Stimulated activated CD4-positive, alpha-beta T cell treated with anti-CD3 and anti-CD28 coated beads, Interleukin-12 subunit alpha, Interleukin-12 subunit beta, amount 100 ng/mL, for 24 hours (primary cell): Measurements from ENCODE around the gene BICC1.

Experiments
- DNase-seq, 2 experiments: peaks; one replicate each; pipeline ENCODE4 v3.0.0-alpha.2; 2020; ENCODE audit warnings: low read depth in 2 of 2

Gene BICC1, protein sequence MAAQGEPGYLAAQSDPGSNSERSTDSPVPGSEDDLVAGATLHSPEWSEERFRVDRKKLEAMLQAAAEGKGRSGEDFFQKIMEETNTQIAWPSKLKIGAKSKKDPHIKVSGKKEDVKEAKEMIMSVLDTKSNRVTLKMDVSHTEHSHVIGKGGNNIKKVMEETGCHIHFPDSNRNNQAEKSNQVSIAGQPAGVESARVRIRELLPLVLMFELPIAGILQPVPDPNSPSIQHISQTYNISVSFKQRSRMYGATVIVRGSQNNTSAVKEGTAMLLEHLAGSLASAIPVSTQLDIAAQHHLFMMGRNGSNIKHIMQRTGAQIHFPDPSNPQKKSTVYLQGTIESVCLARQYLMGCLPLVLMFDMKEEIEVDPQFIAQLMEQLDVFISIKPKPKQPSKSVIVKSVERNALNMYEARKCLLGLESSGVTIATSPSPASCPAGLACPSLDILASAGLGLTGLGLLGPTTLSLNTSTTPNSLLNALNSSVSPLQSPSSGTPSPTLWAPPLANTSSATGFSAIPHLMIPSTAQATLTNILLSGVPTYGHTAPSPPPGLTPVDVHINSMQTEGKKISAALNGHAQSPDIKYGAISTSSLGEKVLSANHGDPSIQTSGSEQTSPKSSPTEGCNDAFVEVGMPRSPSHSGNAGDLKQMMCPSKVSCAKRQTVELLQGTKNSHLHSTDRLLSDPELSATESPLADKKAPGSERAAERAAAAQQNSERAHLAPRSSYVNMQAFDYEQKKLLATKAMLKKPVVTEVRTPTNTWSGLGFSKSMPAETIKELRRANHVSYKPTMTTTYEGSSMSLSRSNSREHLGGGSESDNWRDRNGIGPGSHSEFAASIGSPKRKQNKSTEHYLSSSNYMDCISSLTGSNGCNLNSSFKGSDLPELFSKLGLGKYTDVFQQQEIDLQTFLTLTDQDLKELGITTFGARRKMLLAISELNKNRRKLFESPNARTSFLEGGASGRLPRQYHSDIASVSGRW

DNA sequence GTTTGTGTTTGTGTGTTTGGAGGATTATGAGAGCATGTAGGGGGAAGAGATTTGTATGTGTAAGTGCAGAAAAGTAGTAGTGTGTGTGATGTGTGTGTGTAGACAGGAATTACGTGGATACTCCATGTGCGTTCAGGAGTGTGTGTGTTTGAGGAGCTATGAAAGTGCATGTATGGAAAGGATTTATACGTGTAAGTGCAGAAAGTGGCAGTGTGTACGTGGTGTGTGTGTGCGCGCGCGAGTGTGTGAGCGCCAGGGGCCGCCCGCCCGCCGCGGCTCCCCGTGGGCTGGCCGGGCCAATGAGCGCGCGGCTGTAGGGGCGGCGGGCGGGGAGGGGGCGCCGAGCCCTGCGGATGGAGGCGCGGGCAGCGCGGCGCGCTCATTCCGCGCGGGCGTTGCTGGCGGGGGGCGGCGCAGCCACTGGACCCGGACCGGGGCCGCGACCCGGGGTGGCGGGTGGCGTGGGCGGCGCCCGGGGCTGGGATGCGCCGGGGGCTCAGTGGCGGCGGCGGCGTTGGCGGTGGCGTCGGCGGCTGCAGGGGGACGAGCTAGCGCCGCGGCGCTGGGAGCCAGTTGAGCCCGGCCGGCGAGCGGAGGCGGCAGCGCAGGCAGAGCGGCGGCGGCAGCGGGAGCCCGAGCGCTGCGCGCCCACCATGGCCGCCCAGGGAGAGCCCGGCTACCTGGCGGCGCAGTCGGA is at the start of gene BICC1:
Gene BICC1, plus strand, starts transcription at position 382 of the 697 bp plus-strand sequence. Its CDS starts 272 bp downstream, at position 654.
- DNase-seq, result no peak

DNA sequence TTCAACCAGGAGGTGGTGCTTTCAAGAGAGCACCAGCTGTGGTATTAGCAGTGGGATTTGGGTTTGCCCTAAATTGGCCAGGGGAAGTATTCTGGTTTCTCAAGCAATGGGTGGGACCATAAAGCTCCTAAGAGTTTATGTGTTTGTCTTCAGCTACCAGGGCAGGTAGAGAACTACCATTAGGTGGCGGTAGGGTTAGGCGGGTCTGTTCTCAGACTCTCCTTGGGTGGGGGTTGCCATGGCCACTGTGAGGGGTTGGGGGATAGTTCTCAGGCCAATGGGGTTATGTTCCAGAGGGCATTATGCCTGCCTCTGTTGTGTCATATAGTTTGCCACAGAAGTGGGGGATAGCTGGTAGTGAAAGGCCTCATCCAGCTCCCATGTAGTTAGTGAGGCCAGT is 47.7 kb upstream of the BICC1 start:
- no peak for DNase-seq

DNA sequence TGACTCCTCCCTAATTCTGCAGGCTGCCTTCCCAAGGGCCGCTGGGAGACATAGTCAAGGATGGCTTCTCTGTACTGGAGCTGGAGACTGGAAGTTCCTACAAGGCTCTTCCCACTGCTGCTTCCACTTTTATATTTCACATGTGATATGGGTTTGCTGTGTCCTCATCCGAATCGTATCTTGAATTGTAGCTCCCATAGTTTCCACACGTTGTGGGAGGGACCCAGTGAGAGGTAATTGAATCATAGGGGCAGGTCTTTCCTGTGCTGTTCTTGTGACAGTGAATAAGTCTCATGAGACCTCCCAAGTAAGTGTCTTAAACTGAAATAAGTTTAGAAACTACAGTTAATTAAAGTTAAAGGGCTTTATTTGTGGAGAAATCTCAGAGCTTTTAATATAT is 47.0 kb upstream of the BICC1 start:
- DNase-seq, result no peak

DNA sequence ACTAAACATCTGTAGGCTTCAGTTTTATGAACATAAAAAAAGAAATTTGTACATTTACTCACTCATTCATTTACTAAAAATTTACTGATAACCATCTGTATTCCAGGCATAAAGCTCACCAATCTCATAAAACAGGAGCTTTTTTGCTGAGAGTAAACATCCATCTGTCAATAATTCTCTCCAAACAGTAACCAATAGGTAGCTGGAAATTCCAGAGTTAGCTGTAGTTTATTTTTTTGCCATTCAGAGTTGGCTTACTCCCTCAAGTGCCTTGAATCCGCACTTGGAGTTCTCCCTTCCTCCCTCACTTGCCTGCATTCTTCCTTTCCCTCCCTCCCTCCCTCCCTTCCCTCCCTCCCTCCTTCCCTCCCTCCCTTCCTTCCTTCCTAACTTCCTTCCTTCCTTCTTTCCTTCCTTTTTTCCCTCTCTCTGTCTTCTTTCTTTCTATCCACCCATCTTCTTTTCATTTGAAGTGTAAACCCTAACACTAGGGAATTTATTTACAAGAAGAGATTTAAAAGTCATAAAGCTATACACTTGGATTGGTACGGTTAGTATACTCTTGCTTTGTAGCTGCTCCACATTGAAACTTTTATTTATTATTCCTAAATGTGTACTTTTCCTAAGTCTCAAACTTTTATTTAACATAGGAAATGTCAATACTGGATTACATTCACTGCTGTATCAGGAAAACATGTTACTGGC is 44.6 kb upstream of the BICC1 start:
- DNase-seq, result no peak

DNA sequence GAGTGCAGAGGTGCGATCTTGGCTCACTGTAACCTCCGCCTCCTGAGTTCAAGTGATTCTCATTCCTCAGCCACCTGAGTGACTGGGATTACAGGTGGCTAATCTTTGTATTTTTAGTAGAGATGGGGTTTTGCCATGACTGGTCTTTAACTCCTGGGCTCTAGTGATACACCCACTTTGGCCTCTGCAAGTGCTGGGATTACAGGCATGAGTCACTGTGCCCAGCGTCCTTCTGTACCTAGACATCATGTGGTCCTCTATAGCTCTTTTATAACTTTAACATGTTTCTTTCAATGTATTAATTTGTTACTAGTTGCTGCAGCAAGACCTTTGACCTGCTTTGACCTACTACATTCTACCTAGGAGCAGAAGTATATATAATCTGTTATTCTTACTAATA is 38.7 kb upstream of the BICC1 start:
- no peak for DNase-seq

DNA sequence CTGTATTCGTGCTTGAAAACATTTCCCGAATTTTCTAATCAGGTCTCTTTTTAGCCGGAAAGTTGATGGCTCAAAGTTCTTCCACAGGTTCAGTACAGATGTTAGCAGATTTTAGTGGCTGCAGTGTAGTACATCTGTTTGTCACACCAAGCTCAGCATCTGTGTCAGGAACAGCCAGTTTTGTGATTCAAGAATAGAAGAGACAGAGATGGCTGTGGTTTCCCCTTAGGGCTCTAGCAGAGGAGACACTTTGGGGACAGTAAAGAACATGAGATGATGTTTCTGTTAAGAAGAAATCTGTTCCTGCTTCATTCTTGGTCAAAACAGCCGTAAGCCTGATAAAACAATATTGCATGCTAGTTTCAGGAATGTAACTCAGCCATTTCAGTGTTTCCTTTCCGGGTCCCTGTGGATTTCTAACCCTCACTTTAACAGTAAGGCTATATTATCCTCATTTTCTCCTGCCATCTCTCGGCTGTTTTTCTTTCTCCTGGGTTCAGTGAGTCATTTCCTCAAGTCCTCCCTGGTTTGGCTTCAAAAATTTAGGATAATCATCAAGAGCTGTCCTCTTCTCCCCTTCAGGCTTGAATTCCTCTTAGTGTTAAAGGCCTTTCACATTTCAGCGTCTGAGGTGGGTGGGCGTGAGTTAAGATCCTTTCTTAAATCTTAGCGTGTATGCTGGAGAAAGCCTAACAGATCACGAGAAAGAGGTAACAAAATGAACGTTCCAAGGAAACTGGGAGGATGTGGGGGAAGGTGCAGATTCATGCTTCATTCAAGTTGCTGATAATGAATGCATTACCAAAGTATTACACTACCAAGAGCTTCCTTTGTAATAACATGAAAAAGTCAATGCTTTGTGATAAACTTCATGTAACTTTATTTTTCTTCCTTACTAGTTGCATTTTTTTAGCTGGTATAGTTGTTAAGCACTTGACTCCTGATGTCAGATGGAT is 37.1 kb upstream of the BICC1 start:
- no peak for DNase-seq

DNA sequence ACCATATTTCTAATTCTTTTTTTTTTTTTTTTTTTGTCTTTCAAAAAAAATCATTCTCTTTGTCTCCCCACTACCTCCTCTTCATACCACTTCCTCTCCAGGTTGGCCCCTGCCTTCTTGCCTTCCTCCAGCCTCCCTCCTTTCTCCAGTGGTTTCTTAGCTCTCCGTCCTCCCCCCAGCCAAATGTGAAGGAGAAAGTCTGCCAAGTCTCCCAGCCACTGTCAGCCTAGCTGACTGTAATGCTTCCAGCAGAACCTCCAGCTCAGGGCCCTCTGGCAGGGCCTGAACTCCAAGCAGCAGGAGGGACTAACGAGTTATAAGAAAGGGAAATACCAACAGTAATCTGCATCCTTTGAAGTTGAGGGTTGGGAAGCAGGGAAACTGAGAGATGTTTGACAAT is 35.5 kb upstream of the BICC1 start:
- DNase-seq, result no peak

DNA sequence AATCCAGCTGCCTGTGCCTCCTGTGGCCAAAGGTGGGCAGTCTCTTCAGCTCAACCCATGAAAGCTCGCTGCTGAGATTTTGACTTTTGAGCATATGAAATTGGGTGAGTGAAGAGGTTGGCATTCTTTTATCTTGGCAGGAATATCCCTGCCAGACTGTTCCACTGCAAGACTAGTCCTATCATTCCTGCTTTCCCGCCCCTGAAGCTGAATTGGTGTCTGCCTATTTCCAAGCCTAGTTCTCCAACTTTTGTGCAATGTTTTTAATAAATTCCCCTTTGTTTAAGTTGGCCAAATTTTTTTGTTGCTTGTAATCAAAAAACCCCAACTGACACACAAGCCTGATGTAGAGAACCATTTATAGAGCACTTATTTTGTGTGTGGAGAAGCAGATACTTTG is 34.8 kb upstream of the BICC1 start:
- no peak for DNase-seq

DNA sequence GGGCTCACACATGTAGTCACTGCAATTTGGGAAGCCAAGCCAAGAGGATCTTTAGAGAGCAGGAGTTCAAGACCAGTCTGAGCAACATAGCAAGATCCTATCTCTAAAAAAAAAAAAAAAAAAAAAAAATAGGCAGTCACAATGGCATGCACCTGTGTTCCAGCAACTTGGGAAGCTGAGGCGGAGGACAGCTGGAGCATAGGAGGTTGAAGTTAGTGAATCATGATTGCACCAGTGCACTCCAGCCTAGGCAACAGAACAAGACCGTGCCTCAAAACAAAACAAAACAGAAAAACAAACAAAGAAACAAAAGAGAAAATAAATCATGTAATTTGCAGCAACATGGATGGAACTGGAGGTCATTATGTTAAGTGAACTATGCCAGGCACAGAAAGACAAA is 33.6 kb upstream of the BICC1 start:
- no peak for DNase-seq

DNA sequence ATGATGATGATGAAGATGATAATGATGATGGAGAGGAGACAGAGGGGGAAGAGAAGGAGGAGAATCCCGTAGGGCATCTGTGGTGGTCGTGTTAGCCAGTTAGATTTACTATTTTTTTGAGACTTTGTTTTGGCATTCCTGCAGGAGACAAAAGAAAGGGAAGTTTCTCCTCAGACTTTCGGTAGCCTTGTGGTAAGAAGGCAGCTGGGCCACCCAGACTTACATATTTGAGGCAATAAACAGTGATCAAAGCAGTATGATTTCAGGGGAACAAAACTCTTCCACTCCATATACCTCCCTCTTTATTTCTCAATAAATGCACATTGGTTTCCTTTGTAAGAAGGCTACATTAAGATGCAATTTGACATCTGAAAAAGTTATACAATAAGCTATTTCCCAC is 32.4 kb upstream of the BICC1 start:
- DNase-seq, result no peak

DNA sequence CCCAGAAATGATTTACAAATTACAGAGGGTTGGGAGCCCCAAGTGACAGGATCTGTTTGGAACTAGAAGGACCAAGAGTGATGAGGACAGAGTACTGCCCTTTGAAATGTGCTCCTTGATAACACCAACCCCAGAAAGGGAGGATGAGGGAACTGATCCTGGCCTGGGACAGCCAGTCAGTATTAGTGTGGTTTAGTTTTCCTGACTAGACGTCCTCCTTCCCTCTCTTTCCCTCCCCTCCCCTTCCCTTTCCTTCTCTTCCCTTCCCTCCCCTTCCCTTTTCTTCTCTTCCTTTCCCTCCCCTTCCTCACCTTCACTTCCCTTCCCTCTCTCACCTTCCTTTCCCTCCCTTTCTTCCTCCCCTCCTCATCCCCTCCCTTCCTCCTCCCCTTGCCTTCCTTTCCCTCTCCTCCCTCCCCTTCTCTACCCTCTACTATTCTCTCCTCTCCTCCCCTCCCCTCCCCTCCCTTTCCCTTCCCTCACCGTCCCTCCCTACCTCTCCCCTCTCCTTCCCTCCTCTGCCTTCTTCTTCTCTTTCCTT is 31.0 kb upstream of the BICC1 start:
- DNase-seq, result no peak

DNA sequence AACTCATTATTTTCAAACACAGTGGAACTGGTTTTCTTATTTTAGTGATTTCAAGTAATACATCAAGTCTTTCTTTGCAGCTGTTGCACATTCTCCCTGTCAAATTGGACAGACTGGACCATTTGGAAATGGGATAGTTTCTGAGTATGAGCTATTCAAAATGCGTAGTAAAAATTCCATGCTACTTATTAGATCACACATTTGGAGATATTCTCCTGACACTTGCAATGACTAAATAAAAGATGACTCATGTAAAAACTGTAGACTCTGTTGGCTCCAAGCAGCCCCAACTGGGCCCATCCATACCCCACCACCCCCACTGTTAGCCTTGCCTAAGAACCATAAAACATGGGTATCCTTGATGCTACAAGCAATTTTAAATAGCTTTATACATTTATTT is 25.9 kb upstream of the BICC1 start:
- DNase-seq, result no peak

DNA sequence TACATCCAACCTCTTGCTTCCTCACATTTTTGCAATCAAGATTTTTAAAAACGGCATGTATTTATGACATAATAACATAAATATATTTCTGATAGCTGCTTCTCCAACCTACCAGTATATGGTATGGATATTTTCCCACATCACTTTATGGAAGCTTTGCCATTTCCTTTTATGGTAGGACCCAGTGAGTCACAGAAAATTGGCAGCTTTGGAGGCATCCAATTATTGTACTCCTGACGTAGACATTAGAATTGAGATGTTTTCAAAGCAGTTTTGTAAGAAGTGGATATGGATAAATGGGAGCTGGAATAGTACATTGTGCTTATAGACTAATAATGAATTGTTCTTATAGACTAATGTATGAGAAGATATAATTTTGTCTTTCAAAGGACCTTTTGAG is 23.8 kb upstream of the BICC1 start:
- no peak for DNase-seq

DNA sequence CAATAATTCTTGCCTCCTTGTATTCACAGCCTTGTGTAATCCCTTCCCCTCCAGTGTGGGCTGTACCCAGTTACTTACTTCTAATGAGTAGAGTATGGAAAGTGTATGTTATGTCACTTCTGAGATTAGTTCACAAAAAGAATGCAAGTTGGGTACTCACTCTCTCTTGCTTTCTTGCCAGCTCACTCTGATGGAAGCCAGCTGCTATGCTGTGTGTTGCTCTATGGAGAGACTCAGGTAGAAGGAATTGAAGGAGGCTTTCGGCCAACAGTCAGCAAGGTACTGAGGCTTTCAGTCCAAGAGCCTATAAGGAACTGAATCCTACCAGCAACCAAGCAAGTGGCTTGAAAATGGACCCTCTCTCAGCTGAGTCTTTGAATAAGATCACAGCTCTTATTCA is 9.7 kb upstream of the BICC1 start:
- no peak for DNase-seq

DNA sequence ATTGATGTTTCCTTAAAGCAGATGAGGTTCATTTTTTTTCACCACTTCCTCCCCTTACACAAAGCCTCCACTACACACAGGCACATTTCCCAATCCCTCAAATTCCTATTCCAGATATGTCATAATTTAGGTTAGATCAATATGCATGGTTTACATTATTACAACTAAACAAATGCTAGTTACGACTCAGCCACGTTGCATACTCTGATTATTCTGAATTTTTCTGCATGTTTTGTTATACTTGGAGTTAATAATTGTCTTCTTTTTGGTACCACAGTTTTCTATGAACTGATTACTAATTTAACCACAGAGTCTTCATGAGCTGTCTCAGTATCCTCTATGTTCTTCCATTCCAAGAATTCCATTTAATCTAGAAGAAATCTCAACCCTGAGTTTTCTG is 4.4 kb upstream of the BICC1 start:
- no peak for DNase-seq

DNA sequence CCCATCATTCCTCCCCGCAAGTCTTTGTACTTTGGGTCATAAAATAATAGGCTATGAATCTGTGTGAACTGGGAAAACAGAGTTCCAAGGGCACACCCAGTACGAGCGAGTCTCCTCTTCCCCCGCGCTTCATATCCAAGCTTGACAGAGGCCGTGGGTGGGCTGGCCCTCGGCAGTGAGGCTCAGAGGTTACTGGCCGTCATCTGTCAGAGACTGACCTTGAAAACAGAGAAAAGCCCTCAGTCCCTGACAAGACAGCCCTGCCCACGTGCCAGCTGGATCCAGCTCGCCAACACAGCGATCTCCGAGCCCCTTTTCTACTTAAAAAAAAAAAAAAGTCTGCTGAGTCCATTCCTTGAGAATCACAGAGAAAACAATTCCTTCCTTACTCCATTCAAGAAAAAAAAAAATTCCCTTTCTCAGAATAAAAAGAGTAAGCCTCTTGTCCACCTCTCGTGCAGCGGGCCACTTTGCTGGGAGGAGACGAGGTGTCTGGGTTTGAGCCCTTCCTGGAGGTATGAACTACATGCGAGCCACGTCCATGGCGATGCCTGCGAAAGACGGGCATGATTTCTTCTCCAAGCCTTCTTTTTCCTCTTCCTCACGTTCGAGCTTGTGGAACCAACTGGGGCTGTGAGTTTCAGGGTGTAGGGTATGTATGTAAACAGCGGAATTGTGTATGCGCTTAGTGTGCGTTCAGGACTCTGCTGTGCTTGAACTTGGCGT is 744 bp upstream of the BICC1 start:
- DNase-seq, result no peak

DNA sequence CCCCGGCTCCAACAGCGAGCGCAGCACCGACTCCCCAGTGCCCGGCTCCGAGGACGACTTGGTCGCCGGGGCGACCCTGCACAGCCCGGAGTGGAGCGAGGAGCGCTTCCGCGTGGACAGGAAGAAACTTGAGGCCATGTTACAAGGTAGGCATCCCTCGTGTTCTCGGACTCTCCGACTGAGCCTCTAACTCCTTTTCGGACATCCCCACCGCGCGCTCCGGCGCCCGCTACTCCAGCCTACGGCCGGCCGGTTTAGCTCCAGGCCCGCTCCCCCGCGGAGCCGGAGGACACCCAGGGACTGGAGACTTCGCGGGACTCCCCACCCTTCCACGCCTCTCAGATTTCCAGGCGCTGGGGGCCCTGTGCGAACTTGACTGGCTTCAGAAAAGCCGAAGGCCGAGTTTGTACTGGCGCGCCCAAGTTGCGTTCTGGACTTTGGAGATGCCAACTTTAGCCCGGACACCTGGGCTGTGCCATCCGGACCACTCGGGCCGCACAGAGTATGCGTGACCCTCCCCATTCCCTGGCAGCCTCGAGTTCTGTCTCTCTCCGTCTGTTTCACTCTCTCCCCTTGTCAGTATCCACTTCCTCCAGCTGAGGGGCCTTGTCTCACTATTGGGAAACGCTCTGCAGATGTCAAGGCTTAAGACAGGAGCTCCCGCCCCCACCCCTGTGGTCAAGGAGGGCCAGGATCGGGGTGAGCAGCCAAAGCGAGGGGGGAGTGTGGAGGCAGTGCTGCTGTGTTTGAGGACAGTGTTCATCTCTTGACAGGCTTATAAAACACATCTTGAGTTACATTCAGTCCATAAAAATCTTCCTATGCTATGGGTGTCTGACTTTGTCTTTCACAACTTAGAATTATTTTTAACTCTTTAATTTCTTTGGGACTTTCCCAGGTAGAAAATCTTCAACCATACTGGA is 777 bp downstream of the BICC1 start:
- no peak for DNase-seq

DNA sequence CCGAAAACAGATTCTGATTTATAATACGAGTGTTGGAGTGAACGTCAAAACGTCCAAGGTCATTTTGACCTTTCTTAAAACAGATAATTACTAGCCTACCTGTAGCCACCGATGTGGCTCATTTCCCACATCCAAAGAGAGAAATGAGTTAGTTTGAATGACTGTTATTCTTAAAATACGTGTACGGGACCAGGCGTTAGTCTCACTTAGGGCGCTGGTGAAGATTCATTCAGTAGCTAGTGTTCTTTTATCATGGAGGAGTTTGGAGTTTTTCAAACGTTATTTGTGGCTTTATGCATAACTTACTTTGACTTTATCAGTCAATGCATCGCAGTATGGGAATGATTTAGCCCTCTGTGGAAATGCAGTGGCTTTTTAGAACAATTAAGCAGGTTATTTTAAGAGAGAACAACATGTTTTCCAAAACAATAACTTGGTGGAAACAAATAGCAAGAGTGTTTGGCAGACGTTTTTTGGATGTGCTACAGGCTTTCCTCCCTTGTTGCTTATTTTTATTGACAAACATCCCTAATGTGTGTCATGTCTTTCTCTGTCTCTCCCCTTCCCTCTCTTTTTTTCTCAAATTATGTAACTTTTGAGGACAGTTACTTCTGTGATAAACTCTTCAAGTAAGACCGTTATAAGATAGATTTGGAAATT is 1.6 kb downstream of the BICC1 start:
- DNase-seq, result no peak
